HG03039 (cell line): ENCODE measurements around the gene ZNF154.

Source experiments
- ATAC-seq: cut with Tn5 transposase; IDR thresholded peaks from one replicate; pipeline ENCODE4 v1.9.1; 2021; ENCODE audit warnings: mild to moderate bottlenecking, moderate library complexity; ENCODE audit not compliant: unreplicated experiment

Gene ZNF154

GRCh38 chr19:57682226-57682766 lies 26.7 kb downstream of the ZNF154 start:
- no peak for ATAC-seq

- no peak for ATAC-seq
Measured at GRCh38 chr19:57675881-57676280, 33.1 kb downstream of the ZNF154 start.

GRCh38 chr19:57672466-57672865 lies 36.5 kb downstream of the ZNF154 start:
- ATAC-seq = no peak

- ATAC-seq = no peak
Measured at GRCh38 chr19:57671124-57671895, 37.7 kb downstream of the ZNF154 start.

- ATAC-seq = no peak
Measured at GRCh38 chr19:57668635-57669034, 40.4 kb downstream of the ZNF154 start, which contains the start of gene ZSCAN4. ZSCAN4 (plus strand) TSS chr19:57668935; CDS start chr19:57676146, 7,211 bp downstream.

- no peak for ATAC-seq
Measured at GRCh38 chr19:57667228-57667627, 41.8 kb downstream of the ZNF154 start.

GRCh38 chr19:57665261-57665806 lies 43.7 kb downstream of the ZNF154 start:
- ATAC-seq = no peak

GRCh38 chr19:57664269-57665127 lies 44.5 kb downstream of the ZNF154 start:
- no peak for ATAC-seq

- no peak for ATAC-seq
Measured at GRCh38 chr19:57656346-57656745, 52.7 kb downstream of the ZNF154 start.

GRCh38 chr19:57655443-57655842 lies 53.6 kb downstream of the ZNF154 start:
- ATAC-seq = no peak

- ATAC-seq = no peak
Measured at GRCh38 chr19:57653689-57654088, 55.3 kb downstream of the ZNF154 start.

- no peak for ATAC-seq
Measured at GRCh38 chr19:57651654-57651996, 57.4 kb downstream of the ZNF154 start.

- no peak for ATAC-seq
Measured at GRCh38 chr19:57648331-57649003, 60.5 kb downstream of the ZNF154 start.
